Suprapubic skin (tissue), 4 donors: Measurements from ENCODE around the gene LRMDA. TPM values are rescaled to one million over a fixed set of nuclear protein-coding genes. Genes with fewer than 3 reads are reported as not detected.

ENCODE experiments used
- DNase-seq, 2 donors: peaks; one replicate each; pipeline ENCODE4 v3.0.0-alpha.2; 2019; ENCODE audit warnings: low spot score in 2 of 2
- H3K27ac ChIP-seq: fragments of 200-600 bp; sonication (generic); one replicate; pipeline ENCODE4 v1.5.1; 2019
- H3K27me3 ChIP-seq: fragments of 200-600 bp; sonication (generic); one replicate; pipeline ENCODE4 v1.5.1; 2019
- H3K36me3 ChIP-seq: fragments of 200-600 bp; sonication (generic); one replicate; pipeline ENCODE4 v1.5.1; 2019
- H3K4me1 ChIP-seq: fragments of 200-600 bp; sonication (generic); one replicate; pipeline ENCODE4 v1.5.1; 2019
- H3K4me3 ChIP-seq: fragments of 200-600 bp; sonication (generic); one replicate; pipeline ENCODE4 v1.5.1; 2019; ENCODE audit warnings: mild to moderate bottlenecking
- H3K9me3 ChIP-seq: fragments of 200-600 bp; sonication (generic); one replicate; pipeline ENCODE4 v1.5.1; 2019
- CTCF ChIP-seq, 2 donors: fragments of 200-600 bp in 1 of 2; fragments of 450-650 bp in 1 of 2; sonication (generic) in 1 of 2; IDR thresholded peaks; one replicate each; pipeline ENCODE4 v1.5.1; 2016 to 2019; ENCODE audit warnings: antibody characterized with exemption in 2 of 2, mild to moderate bottlenecking in 1 of 2, moderate library complexity in 1 of 2
- EP300 ChIP-seq: sonication (generic); formaldehyde crosslinking; IDR thresholded peaks from one replicate; pipeline ENCODE4 v1.6.1; 2017; ENCODE audit warnings: antibody characterized with exemption
- POLR2A ChIP-seq, 2 donors: fragments of 450-650 bp; IDR thresholded peaks; one replicate each; pipeline ENCODE4 v1.6.1; 2017; ENCODE audit warnings: antibody characterized with exemption in 2 of 2, mild to moderate bottlenecking in 2 of 2, moderate library complexity in 2 of 2
- POLR2AphosphoS5 ChIP-seq, 3 donors: sonication (generic); formaldehyde crosslinking; IDR thresholded peaks; one replicate each; pipeline ENCODE4 v1.6.1; 2017; ENCODE audit warnings: antibody characterized with exemption in 3 of 3
- WGBS: methylation state at CpG from one replicate; pipeline ENCODE4 v1.1.5; 2018; 5-methylcytosine and 5-hydroxymethylcytosine counted together
- total RNA-seq, 4 donors: library from RNA; depleted of rRNA; stranded (reverse); fragments of >200 nt; gene quantifications; one replicate each; pipeline ENCODE4 v1.1.0, GENCODE V29; 2016

The LRMDA gene
- total RNA-seq, 4 donors from 2014 or later, result 0.10 to 2.9 (median 1.9) TPM; not detected in 1

GRCh38 chr10:75418712-75419111 is 12.7 kb upstream of the LRMDA start:
- Histone ChIP-seq H3K4me1 (no peaks in the 10 kb centered on the region), H3K4me3 (no peak overlapping the region), H3K9me3 (no peaks in the 10 kb centered on the region), H3K27ac (no peak overlapping the region), H3K36me3 (no peaks in the 10 kb centered on the region), H3K27me3 (no peaks in the 10 kb centered on the region)
- 96% methylated on average over 8 of the region's 8 CpGs for WGBS
- TF ChIP-seq POLR2AphosphoS5 (IDR thresholded peaks at IDR 0.05) (no peak), CTCF (IDR thresholded peaks at IDR 0.05) (no peak), EP300 (no peak), POLR2A (IDR thresholded peaks at IDR 0.05) (no peak)
- peak in 1 of 2 donors; percentile 4 for DNase-seq

GRCh38 chr10:75422913-75423312 is 8.5 kb upstream of the LRMDA start:
- 98% methylated on average over 6 of the region's 6 CpGs for WGBS
- TF ChIP-seq EP300 (no peak), POLR2AphosphoS5 (IDR thresholded peaks at IDR 0.05) (no peak), CTCF (IDR thresholded peaks at IDR 0.05) (no peak), POLR2A (IDR thresholded peaks at IDR 0.05) (no peak)
- Histone ChIP-seq H3K27ac (no peak overlapping the region), H3K27me3 (no peaks in the 10 kb centered on the region), H3K4me3 (no peak overlapping the region), H3K36me3 (no peaks in the 10 kb centered on the region), H3K9me3 (no peaks in the 10 kb centered on the region), H3K4me1 (peaks cover 4% of the 10 kb centered on the region)
- DNase-seq, result peak in 1 of 2 donors; percentile 11

- Histone ChIP-seq H3K4me3 (no peak overlapping the region), H3K27ac (no peak overlapping the region), H3K9me3 (no peaks in the 10 kb centered on the region), H3K4me1 (peaks cover 19% of the 10 kb centered on the region), H3K27me3 (no peaks in the 10 kb centered on the region), H3K36me3 (no peaks in the 10 kb centered on the region)
- TF ChIP-seq CTCF (IDR thresholded peaks at IDR 0.05) (no peak), EP300 (no peak)
- DNase-seq, result no peak
- 91% methylated on average over 2 of the region's 2 CpGs for WGBS
These were observed 6.9 kb upstream of the LRMDA start for GRCh38 chr10:75424571-75424970.

- DNase-seq, result no peak
These were observed 5.9 kb upstream of the LRMDA start for GRCh38 chr10:75425291-75426079.

More at GRCh38 chr10:75425291-75426079, 5.9 kb upstream of the LRMDA start:
- Histone ChIP-seq H3K4me3 (no peak overlapping the region), H3K4me1 (peaks cover 28% of the 10 kb centered on the region), H3K9me3 (no peaks in the 10 kb centered on the region), H3K36me3 (no peaks in the 10 kb centered on the region), H3K27me3 (no peaks in the 10 kb centered on the region), H3K27ac (no peak overlapping the region)
- TF ChIP-seq EP300, result no peak
- no peak for TF ChIP-seq POLR2A (IDR thresholded peaks at IDR 0.05)
- TF ChIP-seq CTCF (IDR thresholded peaks at IDR 0.05), result no peak
- no peak for TF ChIP-seq POLR2AphosphoS5 (IDR thresholded peaks at IDR 0.05)
- 87% methylated on average over 6 of the region's 6 CpGs for WGBS
